T-helper 22 cell (primary cell): ENCODE measurements around the gene SPTBN5.
A peak's percentile ranks its signal among the peaks of the same experiment; 100 is the strongest.

Experiments
- DNase-seq: peaks from one replicate; pipeline ENCODE4 v3.0.0-alpha.2; 2020; ENCODE audit warnings: low read depth

SPTBN5 gene

DNA sequence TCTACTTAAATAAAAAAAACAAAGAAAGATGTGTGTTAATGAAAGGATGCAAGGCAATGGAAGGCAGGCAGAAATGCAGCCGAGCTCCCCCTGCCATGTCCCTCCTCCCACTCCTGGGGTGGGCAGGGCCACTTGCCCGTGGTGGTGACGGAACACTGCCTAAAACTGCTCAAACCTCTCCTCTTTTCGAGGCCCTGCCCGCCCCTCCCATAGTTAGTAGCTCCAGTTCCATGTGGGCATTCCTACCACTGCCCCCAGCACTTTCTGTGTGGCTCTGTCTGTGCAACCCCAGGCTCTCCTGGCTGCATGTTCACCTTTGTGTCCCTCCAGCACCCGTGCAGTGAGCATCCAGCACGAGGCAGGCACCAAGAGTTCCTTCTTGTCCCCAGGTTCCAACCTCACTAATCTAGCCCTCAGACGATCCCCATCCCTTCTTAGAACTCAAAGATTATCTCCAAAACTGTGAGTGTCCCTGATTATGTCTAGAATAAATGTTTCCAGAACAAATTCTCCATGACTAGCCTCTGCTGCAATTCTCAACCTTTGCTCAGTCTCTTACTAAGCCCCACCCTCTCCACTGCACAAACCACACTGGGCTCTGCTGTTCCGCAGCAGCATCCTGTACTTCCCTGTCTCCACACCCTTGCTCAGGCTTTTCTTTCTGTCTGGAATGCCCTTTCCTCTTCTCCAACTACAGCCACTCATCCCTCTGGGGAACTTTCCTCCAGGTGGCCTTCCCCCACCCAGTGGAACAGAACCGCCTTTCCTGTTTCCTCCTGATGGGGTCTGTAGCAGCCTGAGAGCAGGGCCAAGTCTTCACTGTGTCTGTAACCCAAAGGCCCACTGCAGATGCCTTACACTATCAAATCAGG lies 32.6 kb upstream of the SPTBN5 start:
- no peak for DNase-seq

- no peak for DNase-seq
These were observed 31.3 kb upstream of the SPTBN5 start for GRCh38 chr15:41925086-41925608.

GRCh38 chr15:41923401-41923997 lies 29.6 kb upstream of the SPTBN5 start:
- DNase-seq, result no peak

DNA sequence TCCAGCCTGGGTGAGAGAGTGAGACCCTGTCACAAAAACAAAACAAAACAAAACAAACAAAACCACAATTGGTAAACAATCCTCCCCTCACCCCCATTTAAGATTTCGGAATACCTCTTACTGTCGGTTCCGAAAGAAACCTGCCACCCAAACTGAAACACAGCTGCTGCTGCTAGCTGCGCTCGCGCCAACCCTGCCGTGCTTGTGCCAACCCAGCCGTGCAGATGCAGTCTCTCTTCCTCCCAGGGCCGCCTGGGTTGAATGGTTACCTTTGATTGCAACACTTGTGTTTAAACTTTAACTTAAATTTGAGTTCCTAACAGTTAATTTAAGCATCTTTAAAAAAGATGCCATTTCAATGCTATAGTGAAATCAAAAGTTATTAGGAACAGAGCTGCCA lies 28.5 kb upstream of the SPTBN5 start:
- DNase-seq, result no peak

DNA sequence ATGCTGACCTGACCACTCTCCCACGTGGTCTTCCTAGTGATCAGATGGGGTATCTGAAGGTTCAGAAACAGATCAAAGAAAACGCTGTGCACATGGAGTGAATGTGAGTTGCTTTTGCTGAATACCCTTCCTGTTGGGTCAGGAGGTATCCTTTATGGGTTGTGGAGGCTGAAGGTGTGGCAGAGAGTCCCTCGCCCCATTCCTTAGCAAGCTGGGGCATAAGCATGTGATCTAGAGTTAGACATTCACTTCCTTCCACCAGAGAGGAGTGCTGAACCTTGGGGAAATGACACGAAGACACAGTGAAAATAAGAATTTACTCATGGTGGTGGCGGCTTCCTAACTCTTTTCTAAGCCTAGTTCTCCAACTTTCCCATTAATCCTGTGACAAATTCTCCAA lies 27.8 kb upstream of the SPTBN5 start:
- no peak for DNase-seq

DNA sequence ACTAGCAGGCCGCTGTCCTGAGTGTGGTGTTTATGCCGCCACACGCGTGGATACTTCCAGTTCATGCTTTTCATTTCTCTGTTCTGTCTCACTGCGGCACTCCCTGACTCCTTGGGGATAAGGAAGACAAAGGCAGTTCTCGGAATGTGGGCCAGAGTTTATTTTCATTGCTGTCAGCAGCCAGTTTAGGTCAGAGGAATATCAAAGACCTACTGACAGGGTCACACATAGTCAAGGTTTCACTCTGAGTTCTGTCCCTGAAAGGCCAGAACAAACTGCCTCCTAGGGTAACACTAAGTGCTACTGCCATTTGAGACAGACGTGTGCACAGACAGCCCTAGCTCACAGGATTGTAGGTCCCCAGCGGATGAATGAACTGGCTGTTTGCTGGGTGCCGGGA lies 27.3 kb upstream of the SPTBN5 start:
- DNase-seq, result no peak

GRCh38 chr15:41919954-41920538 lies 26.2 kb upstream of the SPTBN5 start:
- DNase-seq, result no peak

GRCh38 chr15:41919201-41919820 lies 25.5 kb upstream of the SPTBN5 start:
- DNase-seq, result no peak

DNA sequence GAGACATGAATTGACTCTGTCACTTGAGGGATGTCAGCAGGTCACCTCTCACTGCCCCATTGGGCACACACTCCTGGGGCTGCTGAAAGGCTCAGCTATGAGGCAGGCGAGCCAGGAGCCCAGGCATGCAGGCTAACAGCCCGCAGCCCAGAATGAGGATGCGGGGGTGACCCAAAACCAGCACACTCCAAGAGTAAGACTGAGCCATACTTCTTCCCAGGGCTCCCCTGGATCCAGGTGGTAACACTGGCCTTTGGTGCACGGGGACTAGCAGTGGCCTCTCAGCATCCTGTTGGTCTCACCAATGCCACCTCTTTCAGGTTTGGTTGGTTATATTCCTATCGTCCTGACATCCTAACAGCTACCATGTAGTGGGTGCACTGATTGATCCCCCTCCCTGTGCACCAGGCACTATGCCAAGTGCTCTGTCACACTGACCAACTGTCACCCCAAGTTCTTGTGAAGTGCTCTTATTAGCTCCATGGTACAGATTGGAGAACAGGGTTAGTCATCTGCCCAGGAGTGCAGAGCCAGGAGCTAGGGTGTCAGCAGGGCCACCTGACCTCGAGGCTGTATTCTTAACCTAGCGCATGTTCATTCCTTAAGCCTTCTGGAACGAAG lies 24.8 kb upstream of the SPTBN5 start:
- no peak for DNase-seq

DNA sequence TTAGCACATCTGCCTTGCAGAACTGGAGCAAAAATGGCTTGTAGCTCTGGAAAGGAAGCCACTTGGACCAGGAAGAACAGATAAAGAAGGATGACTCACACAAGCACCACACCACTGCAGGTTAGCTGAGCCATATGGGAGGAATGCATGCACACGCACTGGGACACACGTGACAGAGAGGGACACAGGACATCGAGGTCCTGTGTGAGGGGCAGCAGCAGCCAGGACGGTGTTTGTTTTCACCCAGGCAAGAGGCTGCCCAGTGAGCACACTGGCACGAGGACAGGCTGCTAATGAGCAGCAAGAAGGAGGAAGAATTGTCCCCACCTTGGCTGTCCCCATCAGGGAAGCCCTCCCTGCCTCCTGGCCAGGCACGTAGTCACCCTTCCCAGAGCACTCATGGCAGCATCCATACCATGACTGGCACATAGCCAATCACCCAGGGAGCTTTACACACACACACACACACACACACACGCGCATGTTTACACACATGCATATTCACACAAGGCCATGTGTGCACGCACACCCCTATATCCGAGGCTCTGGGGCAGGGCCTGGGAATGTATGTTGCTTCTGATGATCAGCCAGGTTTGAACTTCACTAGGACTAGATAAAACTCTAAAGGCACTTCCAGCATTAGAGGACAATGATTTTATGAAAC lies 24.0 kb upstream of the SPTBN5 start:
- DNase-seq, result no peak

- no peak for DNase-seq
These were observed 21.6 kb upstream of the SPTBN5 start for GRCh38 chr15:41915255-41915994.

DNA sequence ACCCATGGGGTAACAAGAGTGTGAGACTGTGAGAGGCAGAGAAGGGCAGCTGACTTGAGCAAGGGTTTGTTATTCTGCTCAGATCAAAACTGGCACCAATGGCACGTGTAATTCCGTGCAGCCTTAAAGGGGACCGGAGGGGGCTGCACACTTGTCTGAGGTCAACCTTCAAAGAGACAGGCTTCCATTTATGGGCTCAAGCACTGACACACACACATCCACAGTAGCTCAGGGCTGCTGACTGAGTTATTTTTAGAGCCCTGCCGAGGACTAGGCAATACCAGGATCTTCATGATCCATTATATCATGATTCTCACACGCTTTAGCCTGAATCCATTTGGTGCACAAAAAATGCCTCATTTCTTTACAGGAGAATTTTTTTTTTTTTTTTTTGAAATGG lies 20.6 kb upstream of the SPTBN5 start:
- DNase-seq, result no peak

DNA sequence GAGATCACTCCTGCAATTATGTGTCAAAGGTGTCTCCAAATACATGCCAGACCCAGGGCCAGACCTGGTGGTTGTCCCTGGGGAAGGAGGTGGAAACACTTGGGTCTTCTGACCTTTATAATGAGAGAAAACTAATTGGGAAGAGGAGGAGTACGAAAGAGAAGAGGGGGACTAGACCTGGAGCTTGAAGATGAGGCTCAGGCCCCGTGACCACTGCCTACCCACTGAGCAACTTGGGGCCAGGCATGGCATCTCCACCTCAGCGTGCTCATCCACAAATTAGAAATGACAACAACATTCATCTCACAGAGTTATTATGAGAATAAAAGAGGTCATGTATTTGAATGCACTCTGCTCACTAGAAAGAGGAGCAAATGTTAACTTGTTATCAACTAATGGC lies 19.4 kb upstream of the SPTBN5 start:
- DNase-seq, result no peak

DNA sequence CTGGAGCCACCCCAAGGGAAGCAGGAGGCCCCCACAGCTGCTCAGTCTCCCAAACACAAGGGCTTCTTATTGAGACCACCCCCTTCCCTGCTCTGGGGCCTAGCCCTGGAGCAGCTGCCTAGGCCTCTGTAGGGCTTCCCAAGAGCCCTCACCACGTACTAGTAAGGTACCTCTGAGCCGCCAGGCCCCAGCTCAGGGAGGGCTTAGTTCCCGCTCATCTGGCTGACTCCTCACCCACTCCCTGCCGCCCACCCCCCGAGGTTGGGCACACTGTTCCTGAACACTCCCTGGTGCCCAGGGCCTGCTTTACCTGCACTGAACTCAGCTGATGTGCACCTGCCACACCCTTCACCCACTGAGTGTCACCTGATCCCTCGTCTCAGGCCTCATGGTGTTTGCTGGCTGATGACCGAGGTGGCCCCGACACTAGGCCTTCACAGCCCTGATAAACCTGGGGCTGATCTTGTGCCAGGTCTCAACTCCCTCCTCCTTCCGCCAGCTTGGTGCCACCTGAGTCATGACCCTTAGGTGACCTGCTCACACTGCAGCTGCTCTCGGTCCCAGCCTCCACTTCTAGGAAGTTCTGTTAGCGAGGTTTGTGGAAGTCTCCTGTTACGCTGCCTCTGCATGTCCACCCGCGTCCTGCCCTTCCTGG lies 18.0 kb upstream of the SPTBN5 start:
- DNase-seq, result no peak

GRCh38 chr15:41908736-41909461 lies 15.0 kb upstream of the SPTBN5 start:
- no peak for DNase-seq

- no peak for DNase-seq
These were observed 13.3 kb upstream of the SPTBN5 start for GRCh38 chr15:41907141-41907540.

DNA sequence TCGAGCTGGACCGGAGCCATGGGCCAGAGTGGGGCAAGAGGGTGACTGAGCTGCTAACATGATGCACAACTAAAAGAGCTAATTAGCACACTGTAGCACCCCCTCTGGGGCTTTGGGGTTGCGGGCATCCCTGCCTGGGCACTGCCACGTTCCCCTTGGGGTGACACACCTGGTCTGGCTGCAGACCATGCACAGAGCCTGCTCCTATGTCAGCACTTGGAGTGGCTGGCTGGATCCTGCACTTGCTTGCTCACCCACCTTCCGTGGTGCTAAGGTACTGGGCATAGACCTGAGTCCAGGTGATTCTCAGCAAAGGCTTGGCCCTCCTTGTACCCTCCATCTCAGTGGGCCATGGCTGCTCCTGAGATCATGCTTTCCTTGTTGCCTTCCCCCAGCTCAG lies 12.8 kb upstream of the SPTBN5 start:
- DNase-seq, result no peak

GRCh38 chr15:41905036-41905793 lies 11.4 kb upstream of the SPTBN5 start:
- DNase-seq, result no peak

GRCh38 chr15:41904541-41905005 lies 10.7 kb upstream of the SPTBN5 start:
- peak; percentile 34 for DNase-seq
